HG03342 (cell line): Measurements from ENCODE around the gene SRPK1.
"Not testable (repeated sequence)": the region's sequence is repeated elsewhere in the genome, so short reads cannot be mapped to it uniquely, and the experiment has no call there.

Source experiments
- ATAC-seq: cut with Tn5 transposase; IDR thresholded peaks from one replicate; pipeline ENCODE4 v1.9.1; 2021; ENCODE audit warnings: mild to moderate bottlenecking, moderate library complexity; ENCODE audit not compliant: unreplicated experiment

SRPK1 gene

DNA sequence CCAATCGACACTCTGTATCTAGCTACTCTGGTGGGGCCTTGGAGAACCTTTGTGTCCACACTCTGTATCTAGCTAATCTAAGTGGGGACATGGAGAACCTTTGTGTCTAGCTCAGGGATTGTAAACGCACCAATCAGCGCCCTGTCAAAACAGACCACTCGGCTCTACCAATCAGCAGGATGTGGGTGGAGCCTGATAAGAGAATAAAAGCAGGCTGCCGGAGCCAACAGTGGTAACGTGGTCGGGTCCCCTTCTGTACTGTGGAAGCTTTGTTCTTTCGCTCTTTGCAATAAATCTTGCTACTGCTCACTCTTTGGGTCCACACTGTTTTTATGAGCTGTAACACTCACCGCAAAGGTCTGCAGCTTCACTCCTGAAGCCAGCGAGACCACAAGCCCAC lies 11.0 kb upstream of the SRPK1 start:
- ATAC-seq, result not testable (repeated sequence)

- no peak for ATAC-seq
Measured at GRCh38 chr6:35931120-35931561, 10.2 kb upstream of the SRPK1 start.

DNA sequence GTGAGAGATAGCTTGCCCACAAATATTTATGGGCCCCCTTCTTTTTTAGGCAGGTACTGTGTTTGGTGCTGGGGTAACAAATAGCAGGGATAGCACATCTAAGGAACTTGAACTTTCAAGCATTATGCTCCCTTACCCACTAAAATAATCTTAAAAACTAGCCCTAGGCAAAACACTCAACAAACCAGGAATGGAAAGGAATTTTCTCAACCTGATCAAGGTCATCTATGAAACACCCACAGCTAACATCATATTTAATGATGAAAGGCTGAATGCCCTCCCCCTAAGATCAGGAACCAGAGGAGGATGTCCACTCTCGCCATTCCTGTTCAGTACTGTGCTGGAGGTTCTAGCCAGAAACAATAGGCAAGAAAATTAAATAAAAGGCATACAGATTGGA lies 8.7 kb upstream of the SRPK1 start:
- no peak for ATAC-seq

GRCh38 chr6:35926509-35927215 lies 5.8 kb upstream of the SRPK1 start:
- ATAC-seq, result no peak

- no peak for ATAC-seq
Measured at GRCh38 chr6:35925961-35926360, 5.1 kb upstream of the SRPK1 start.

GRCh38 chr6:35924146-35924545 lies 3.2 kb upstream of the SRPK1 start:
- ATAC-seq, result no peak

- no peak for ATAC-seq
Measured at GRCh38 chr6:35922139-35922554, 1.2 kb upstream of the SRPK1 start.

DNA sequence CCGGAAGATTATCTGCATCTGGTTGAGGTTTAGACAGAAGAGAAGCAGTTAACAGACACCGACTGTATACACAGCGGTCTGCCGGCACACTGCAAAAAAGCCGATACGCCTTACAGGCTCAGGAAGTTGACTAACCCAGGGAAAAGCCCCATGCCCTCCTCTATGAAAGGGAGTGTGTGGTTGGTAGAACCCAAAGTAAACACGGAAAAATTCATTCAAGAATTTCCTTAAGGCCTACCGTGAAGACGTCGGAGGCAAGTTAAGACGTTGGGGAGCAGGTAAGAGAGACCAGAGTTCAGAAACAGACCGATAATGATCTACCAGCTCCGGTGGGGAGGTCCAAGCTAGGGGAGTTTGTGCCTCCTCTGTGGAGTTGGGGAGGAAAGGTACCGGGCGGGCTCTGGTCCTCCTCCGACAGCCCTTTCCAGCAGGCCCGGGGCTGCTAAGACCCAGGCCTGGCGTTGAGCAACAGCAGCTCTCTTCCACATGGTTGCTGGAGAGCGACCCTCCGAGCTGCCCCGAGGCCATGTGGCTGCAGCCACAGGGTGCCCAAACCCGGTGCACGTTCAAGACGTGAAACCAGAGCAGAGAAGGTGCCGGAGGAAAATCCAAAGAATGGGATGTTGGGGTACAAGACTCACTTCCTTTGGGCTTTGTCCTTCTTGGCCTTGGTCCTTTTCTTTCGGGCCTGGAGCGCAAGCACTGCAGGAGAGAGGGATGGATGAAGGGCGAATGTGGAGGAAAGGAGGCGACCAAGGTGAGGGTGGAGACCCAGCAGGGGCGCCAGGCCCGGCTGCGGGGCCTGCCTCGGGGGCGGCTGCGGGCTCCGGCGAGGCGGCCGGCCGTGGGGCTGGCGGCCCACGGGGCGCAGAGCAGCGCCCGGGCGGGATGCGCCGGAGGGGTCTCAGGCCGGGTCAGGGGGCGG lies 809 bp downstream of the SRPK1 start:
- ATAC-seq, result peak; percentile 23

- peak; percentile 5 for ATAC-seq
Measured at GRCh38 chr6:35919085-35919826, 1.6 kb downstream of the SRPK1 start.

- ATAC-seq, result not testable (repeated sequence)
Measured at GRCh38 chr6:35916893-35917292, 4.0 kb downstream of the SRPK1 start.

GRCh38 chr6:35916056-35916455 lies 4.8 kb downstream of the SRPK1 start:
- no peak for ATAC-seq

GRCh38 chr6:35914536-35914935 lies 6.4 kb downstream of the SRPK1 start:
- no peak for ATAC-seq

DNA sequence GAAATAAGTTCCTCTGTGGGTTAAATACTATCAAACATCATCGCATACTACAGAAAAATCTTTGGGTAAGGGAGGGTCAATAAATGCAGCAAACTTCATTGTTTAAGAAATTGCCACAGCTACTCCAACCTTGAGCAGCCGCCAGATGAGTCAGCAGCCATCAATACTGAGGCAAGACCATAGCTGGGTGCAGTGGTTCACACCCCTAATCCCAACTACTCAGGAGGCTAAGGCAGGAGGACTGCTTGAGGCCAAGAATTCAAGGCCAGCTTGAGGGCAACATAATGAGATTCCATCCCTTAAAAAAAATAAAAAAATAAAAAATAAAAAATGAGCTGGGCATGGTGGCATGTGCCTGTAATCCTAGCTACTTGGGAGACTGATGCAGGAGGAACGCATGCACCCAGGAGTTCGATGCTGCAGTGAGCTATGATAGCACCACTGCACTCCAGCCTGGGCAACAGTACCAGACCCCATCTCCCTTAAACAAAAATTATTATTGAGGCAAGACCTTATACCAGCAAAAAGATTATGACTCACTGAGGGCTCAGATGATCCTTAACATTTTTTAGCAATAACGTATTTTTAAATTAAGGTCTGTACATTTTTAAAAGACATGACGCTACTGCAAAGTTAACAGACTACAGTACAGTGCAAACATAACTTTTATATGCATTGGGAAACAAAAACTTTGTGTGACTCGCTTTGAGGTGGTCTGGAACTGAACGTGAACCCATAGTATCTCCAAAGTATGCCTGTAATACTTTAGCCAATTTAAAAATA lies 8.8 kb downstream of the SRPK1 start:
- ATAC-seq, result no peak

DNA sequence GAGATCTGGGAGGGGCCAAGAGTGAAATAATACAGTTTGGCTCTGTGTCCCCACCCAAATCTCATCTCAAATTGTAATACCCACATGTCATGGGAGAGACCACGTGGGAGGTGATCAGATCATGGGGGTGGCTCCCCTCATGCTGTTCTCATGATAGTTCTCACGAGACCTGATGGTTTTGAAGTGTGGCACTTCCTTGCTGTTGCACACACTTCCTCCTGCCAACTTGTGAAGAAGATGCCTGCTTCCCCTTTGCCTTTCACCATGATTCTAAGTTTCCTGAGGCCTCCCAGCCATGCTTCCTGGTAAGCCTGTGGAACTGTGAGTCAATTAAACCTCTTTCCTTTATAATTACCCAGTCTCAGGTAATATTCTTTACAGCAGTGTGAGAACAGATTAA lies 11.3 kb downstream of the SRPK1 start:
- ATAC-seq, result not testable (repeated sequence)

DNA sequence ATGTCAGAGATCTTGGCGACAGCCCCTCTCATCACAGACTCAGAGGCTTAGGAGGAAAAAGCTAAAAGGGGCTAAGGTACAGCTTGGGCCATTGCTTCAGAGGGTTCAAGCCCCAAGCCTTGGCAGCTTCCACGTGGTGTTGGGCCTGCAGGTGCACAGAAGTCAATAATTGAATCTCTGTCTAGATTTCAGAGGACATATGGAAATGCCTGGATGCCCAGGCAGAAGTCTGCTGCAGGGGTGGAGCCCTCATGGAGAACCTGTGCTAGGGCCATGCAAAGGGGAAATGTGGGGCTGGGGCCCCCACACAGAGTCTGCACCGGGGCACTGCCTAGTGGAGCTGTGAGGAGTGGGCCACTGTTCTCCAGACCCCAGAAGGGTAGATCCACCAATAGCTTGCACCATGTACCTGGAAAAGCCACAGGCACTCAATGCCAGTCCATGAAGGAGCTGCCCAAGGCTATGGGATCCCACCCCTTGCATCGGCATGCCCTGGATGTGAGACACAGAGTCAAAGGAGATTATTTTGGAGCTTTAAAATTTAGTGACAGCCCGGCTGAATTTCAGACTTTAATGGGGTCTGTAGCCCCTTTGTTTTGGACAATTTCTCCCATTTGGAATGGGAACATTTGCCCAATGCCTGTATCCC lies 12.0 kb downstream of the SRPK1 start:
- ATAC-seq, result not testable (repeated sequence)

- ATAC-seq, result no peak
Measured at GRCh38 chr6:35907750-35908149, 13.1 kb downstream of the SRPK1 start.

GRCh38 chr6:35906499-35906846 lies 14.4 kb downstream of the SRPK1 start:
- ATAC-seq, result no peak

GRCh38 chr6:35905841-35906498 lies 14.9 kb downstream of the SRPK1 start:
- ATAC-seq, result no peak

GRCh38 chr6:35905141-35905785 lies 15.6 kb downstream of the SRPK1 start:
- ATAC-seq, result no peak
